Measurements from ENCODE around the gene LAMC3. TPM values are rescaled to one million over a fixed set of nuclear protein-coding genes. Genes with fewer than 3 reads are reported as not detected.

The LAMC3 gene
- total RNA-seq, 1 donor from 2014 or later, result 0.29 TPM

GRCh38 chr9:131065599-131065998, 56.6 kb downstream of the LAMC3 start:
- H3K4me3 ChIP-seq (ENCODE audit: low read depth, low read length), result no peak overlapping the region
- DNase-seq (ENCODE audit: low read depth), result no peak
- no peak for TF ChIP-seq CTCF (conservative IDR thresholded peaks at IDR 0.05; ENCODE audit: low read depth, low read length)

- no peak for TF ChIP-seq CTCF (conservative IDR thresholded peaks at IDR 0.05; ENCODE audit: low read depth, low read length)
- no peak for DNase-seq (ENCODE audit: low read depth)
- no peak overlapping the region for H3K4me3 ChIP-seq (ENCODE audit: low read depth, low read length)
Observed at GRCh38 chr9:131067625-131068024, 58.7 kb downstream of the LAMC3 start.

GRCh38 chr9:131068076-131068816, 59.3 kb downstream of the LAMC3 start:
- no peak for TF ChIP-seq CTCF (conservative IDR thresholded peaks at IDR 0.05; ENCODE audit: low read depth, low read length)
- DNase-seq (ENCODE audit: low read depth), result no peak
- H3K4me3 ChIP-seq (ENCODE audit: low read depth, low read length), result no peak overlapping the region

- TF ChIP-seq CTCF (conservative IDR thresholded peaks at IDR 0.05; ENCODE audit: low read depth, low read length), result no peak
- no peak overlapping the region for H3K4me3 ChIP-seq (ENCODE audit: low read depth, low read length)
- no peak for DNase-seq (ENCODE audit: low read depth)
Observed at GRCh38 chr9:131069699-131070098, 60.7 kb downstream of the LAMC3 start.

- no peak overlapping the region for H3K4me3 ChIP-seq (ENCODE audit: low read depth, low read length)
- TF ChIP-seq CTCF (conservative IDR thresholded peaks at IDR 0.05; ENCODE audit: low read depth, low read length), result no peak
- DNase-seq (ENCODE audit: low read depth), result no peak
Observed at GRCh38 chr9:131072107-131072870, 63.3 kb downstream of the LAMC3 start.

GRCh38 chr9:131072871-131073237, 63.9 kb downstream of the LAMC3 start:
- DNase-seq (ENCODE audit: low read depth), result no peak
- TF ChIP-seq CTCF (conservative IDR thresholded peaks at IDR 0.05; ENCODE audit: low read depth, low read length), result no peak
- H3K4me3 ChIP-seq (ENCODE audit: low read depth, low read length), result no peak overlapping the region

All from epithelial cell of proximal tubule (primary cell).